HG03432 (cell line): ENCODE data around the gene SLC25A53.
"Not testable (repeated sequence)": the region's sequence is repeated elsewhere in the genome, so short reads cannot be mapped to it uniquely, and the experiment has no call there.

Experiments
- ATAC-seq: cut with Tn5 transposase; IDR thresholded peaks from one replicate; pipeline ENCODE4 v1.9.1; 2021; ENCODE audit warnings: mild to moderate bottlenecking, moderate library complexity; ENCODE audit not compliant: unreplicated experiment

SLC25A53 gene

GRCh38 chrX:104075778-104076445 is 80.9 kb downstream of the SLC25A53 start, which contains the start of gene TMSB15C:
TMSB15C (minus strand) TSS chrX:104076236.
- ATAC-seq: peak; percentile 99

DNA sequence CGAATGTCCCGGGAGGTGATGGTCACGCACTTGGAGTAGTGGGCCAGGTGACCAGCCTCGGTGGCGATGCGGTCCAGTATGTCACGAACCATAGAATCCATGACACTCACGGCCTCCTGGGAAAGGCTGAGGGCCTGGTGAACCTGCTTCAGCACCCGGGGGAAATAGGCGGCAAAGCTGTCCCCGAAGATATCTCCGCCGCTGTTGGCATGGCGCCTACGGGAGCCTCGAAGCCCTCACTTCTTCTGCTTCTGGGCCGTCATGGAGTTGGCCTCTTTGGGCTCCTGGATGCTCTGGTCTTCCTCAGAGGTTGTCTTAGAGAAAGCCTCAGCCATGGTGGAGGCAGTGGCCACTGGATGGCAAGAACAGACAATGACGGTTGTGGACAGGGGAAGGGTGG is 94.2 kb downstream of the SLC25A53 start:
- not testable (repeated sequence) for ATAC-seq

DNA sequence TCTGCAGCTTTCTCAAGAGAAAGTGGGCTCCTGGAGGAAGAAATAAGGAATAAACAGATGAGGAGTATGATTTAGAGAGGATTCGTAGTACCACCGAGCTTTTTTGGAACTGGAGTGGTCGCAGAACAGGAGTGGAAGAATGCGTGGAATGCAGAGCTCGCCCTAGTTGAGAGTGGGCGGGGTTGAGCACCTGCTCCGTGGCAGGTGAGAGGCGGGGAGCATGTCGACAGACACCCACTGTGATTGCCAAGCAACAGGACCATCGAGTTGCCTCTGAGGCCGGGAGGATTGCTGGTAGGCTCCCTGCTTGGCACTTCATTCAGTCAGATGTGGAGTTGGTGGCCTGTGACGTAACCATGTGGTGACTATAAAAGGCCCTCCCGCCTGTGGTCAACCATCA is 101.9 kb downstream of the SLC25A53 start:
- not testable (repeated sequence) for ATAC-seq
